Prostate gland (tissue), 1 donor: Measurements from ENCODE around the gene PTPRH.

Source experiments
- POLR2A ChIP-seq: fragments of 450-650 bp; IDR thresholded peaks from one replicate; pipeline ENCODE4 v1.6.1; 2016; ENCODE audit warnings: antibody characterized with exemption, mild to moderate bottlenecking
- POLR2AphosphoS5 ChIP-seq: sonication (generic); formaldehyde crosslinking; IDR thresholded peaks from one replicate; pipeline ENCODE4 v1.6.1; 2017; ENCODE audit warnings: antibody characterized with exemption

DNA sequence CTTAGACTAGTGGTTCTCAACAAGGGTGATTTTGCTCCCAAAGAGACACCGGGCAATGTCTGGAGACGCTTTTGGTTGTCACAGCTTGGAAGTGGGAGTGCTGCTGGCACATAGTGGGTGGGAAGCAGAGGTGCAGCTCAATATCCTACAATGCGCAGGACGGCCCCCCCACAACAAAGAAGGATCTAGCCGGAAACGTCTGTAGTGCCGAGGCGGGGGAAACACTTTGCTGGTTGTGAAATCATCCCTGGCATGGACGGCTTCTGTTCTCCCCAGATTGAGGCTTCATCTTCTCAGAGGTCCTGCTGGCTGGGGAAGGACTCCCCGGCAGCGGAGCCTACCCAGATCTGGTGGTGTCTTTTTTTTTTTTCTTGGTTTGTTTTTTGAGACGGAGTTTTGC is 15.8 kb downstream of the PTPRH start:
- TF ChIP-seq POLR2AphosphoS5 (no peak), POLR2A (no peak)
